H1 (cell line): ENCODE data around the gene LRRC2. TPM values are rescaled to one million over a fixed set of nuclear protein-coding genes. Genes with fewer than 3 reads are reported as not detected.

Experiments used
- CTCF ChIA-PET: fragments of 300-600 bp; sonication (Branson Sonifier 250); formaldehyde crosslinking; loops from one replicate; lab custom pipeline; 2021; ENCODE audit not compliant: partially characterized antibody; lab: Charles Lee
- POLR2A ChIA-PET: fragments of 300-600 bp; sonication (Branson Sonifier 250); formaldehyde crosslinking; loops from one replicate; lab custom pipeline; 2021; ENCODE audit warnings: inconsistent platforms; ENCODE audit not compliant: partially characterized antibody; lab: Charles Lee
- DNase-seq, 2 experiments: peaks; one replicate each; pipeline versions ENCODE4 v3.0.0 to v3.0.0-alpha.2; 2010 to 2022; ENCODE audit warnings: low spot score in 2 of 2, low read depth in 1 of 2, mixed read lengths in 1 of 2
- FAIRE-seq: peaks from 2 replicates; lab custom pipeline; 2011; peaks lifted over from hg19 to GRCh38; lab: Jason Lieb, UNC
- H2AFZ ChIP-seq: 2 replicates; pipeline ENCODE4 v1.8.1; 2012; ENCODE audit warnings: low read length, inconsistent platforms
- H2AK5ac ChIP-seq: 2 replicates; pipeline ENCODE4 v1.6.1; 2013; ENCODE audit warnings: low read depth, low read length
- H2BK120ac ChIP-seq: replicated peaks from 2 replicates; pipeline ENCODE3; 2013; ENCODE audit warnings: low read depth, low read length, inconsistent platforms
- H2BK12ac ChIP-seq: 2 replicates; pipeline ENCODE4 v1.6.1; 2013; ENCODE audit warnings: low read depth, low read length
- H2BK15ac ChIP-seq: 2 replicates; pipeline ENCODE4 v1.6.1; 2013; ENCODE audit warnings: low read length
- H2BK20ac ChIP-seq: 2 replicates; pipeline ENCODE4 v1.6.1; 2013; ENCODE audit warnings: low read length
- H2BK5ac ChIP-seq: 2 replicates; pipeline ENCODE4 v1.6.1; 2013; ENCODE audit warnings: low read depth, low read length
- H3K14ac ChIP-seq: 2 replicates; pipeline ENCODE4 v1.6.1; 2013; ENCODE audit warnings: inconsistent platforms; ENCODE audit not compliant: insufficient read length
- H3K18ac ChIP-seq: 2 replicates; pipeline ENCODE4 v1.6.1; 2013; ENCODE audit warnings: low read length; ENCODE audit errors: extremely low read depth
- H3K23ac ChIP-seq: 2 replicates; pipeline ENCODE4 v1.6.1; 2013; ENCODE audit warnings: inconsistent platforms; ENCODE audit not compliant: insufficient read length
- H3K23me2 ChIP-seq: 2 replicates; pipeline ENCODE4 v1.6.1; 2013; ENCODE audit warnings: low read depth, low read length
- H3K27ac ChIP-seq: 2 replicates; pipeline ENCODE4 v1.6.1; 2011; ENCODE audit warnings: low read depth, low read length, inconsistent platforms
- H3K27me3 ChIP-seq, 4 experiments: replicated peaks in 1 of 4; 1 replicate in 1 of 4; 2 replicates in 3 of 4; pipeline versions ENCODE4 v1.6.1 to v1.8.1; 2011 to 2013; ENCODE audit warnings: low read length in 3 of 4, mild to moderate bottlenecking in 3 of 4, inconsistent platforms in 2 of 4, mixed read lengths in 2 of 4, moderate library complexity in 1 of 4; ENCODE audit not compliant: control insufficient read depth in 3 of 4, insufficient read depth in 3 of 4; ENCODE audit errors: extremely low read depth in 1 of 4
- H3K36me3 ChIP-seq, 4 experiments: 2 replicates each; pipeline versions ENCODE4 v1.6.1 to v1.8.1; 2011 to 2013; ENCODE audit warnings: mild to moderate bottlenecking in 4 of 4, low read length in 3 of 4, moderate library complexity in 2 of 4, control low read depth in 1 of 4, inconsistent platforms in 1 of 4; ENCODE audit not compliant: insufficient read depth in 4 of 4, control insufficient read depth in 2 of 4
- H3K4ac ChIP-seq: replicated peaks from 2 replicates; pipeline ENCODE3; 2013; ENCODE audit warnings: low read length, low read depth, mixed read lengths, inconsistent platforms; ENCODE audit not compliant: insufficient read length
- H3K4me1 ChIP-seq, 4 experiments: replicated peaks in 1 of 4; 1 replicate in 1 of 4; 2 replicates in 3 of 4; pipeline versions ENCODE4 v1.6.1 to v1.8.1; 2011 to 2013; ENCODE audit warnings: low read length in 3 of 4, inconsistent platforms in 2 of 4, mixed read lengths in 1 of 4; ENCODE audit not compliant: insufficient read depth in 4 of 4, control insufficient read depth in 3 of 4
- H3K4me2 ChIP-seq, 2 experiments: 2 replicates each; pipeline versions ENCODE4 v1.6.1 to v1.8.1; 2011 to 2013; ENCODE audit warnings: low read depth in 2 of 2, low read length in 2 of 2, control low read depth in 1 of 2, inconsistent platforms in 1 of 2, mild to moderate bottlenecking in 1 of 2; ENCODE audit not compliant: insufficient read depth in 1 of 2
- H3K4me3 ChIP-seq, 4 experiments: fragments of 200-600, 300-600 bp in 1 of 4; sonication (generic), shearing (Covaris generic), sonication (Bioruptor Twin) in 1 of 4; 2 replicates each; pipeline versions ENCODE4 v1.5.1 to v1.8.1; 2011 to 2016; ENCODE audit warnings: low read length in 4 of 4, low read depth in 3 of 4, control low read depth in 2 of 4, inconsistent platforms in 2 of 4, mild to moderate bottlenecking in 2 of 4, mixed read lengths in 1 of 4, moderate library complexity in 1 of 4; ENCODE audit not compliant: insufficient read depth in 2 of 4; ENCODE audit errors: extremely low read depth in 1 of 4
- H3K56ac ChIP-seq: replicated peaks from 2 replicates; pipeline ENCODE3; 2013; ENCODE audit warnings: low read depth, mild to moderate bottlenecking, mixed read lengths, low read length, inconsistent platforms; ENCODE audit not compliant: insufficient read length
- H3K79me1 ChIP-seq: 2 replicates; pipeline ENCODE4 v1.6.1; 2013; ENCODE audit warnings: low read depth, low read length, control low read depth
- H3K79me2 ChIP-seq, 2 experiments: 2 replicates each; pipeline versions ENCODE4 v1.6.1 to v1.8.1; 2012 to 2013; ENCODE audit warnings: low read length in 2 of 2, mild to moderate bottlenecking in 2 of 2, inconsistent platforms in 1 of 2; ENCODE audit not compliant: insufficient read depth in 2 of 2, control insufficient read depth in 1 of 2
- H3K9ac ChIP-seq, 4 experiments: replicated peaks in 1 of 4; 1 replicate in 1 of 4; 2 replicates in 3 of 4; pipeline versions ENCODE4 v1.6.1 to v1.8.1; 2011 to 2013; ENCODE audit warnings: low read depth in 3 of 4, low read length in 3 of 4, control low read depth in 2 of 4, mild to moderate bottlenecking in 2 of 4, moderate library complexity in 2 of 4, inconsistent platforms in 1 of 4; ENCODE audit errors: extremely low read depth in 1 of 4
- H3K9me3 ChIP-seq, 2 experiments: 2 replicates each; pipeline versions ENCODE4 v1.6.1 to v1.8.1; 2012 to 2013; ENCODE audit warnings: mild to moderate bottlenecking in 2 of 2, moderate library complexity in 2 of 2, control low read depth in 1 of 2, inconsistent platforms in 1 of 2, low read depth in 1 of 2, low read length in 1 of 2, mixed read lengths in 1 of 2; ENCODE audit not compliant: insufficient read depth in 2 of 2
- H4K20me1 ChIP-seq, 2 experiments: replicated peaks in 1 of 2; 2 replicates each; pipeline versions ENCODE3 to v1.8.1; 2011 to 2013; ENCODE audit warnings: inconsistent platforms in 2 of 2, low read length in 2 of 2, mild to moderate bottlenecking in 1 of 2; ENCODE audit not compliant: insufficient read depth in 2 of 2, control insufficient read depth in 1 of 2
- H4K5ac ChIP-seq: 2 replicates; pipeline ENCODE4 v1.6.1; 2013; ENCODE audit warnings: low read length, low read depth, mixed read lengths, inconsistent platforms; ENCODE audit not compliant: insufficient read length
- H4K8ac ChIP-seq: 2 replicates; pipeline ENCODE4 v1.8.0; 2013; ENCODE audit warnings: mild to moderate bottlenecking, moderate library complexity, low read length, inconsistent platforms; ENCODE audit not compliant: insufficient read depth; ENCODE audit errors: extremely low read depth
- H4K91ac ChIP-seq: replicated peaks from 2 replicates; pipeline ENCODE3; 2013; ENCODE audit warnings: low read length, mixed read lengths, inconsistent platforms; ENCODE audit not compliant: insufficient read length
- CHD1 ChIP-seq: IDR thresholded peaks from 2 replicates; pipeline ENCODE4 v1.6.1; 2012; ENCODE audit warnings: low read depth, low read length, improper control_type of control experiment
- GABPA ChIP-seq: IDR thresholded peaks from 2 replicates; pipeline ENCODE4 v1.6.1; 2011; ENCODE audit warnings: mild to moderate bottlenecking, low read length, moderate library complexity, borderline replicate concordance; ENCODE audit not compliant: insufficient read depth
- NRF1 ChIP-seq: IDR thresholded peaks from 2 replicates; pipeline ENCODE4 v1.6.1; 2011; ENCODE audit warnings: mild to moderate bottlenecking, low read depth, low read length, improper control_type of control experiment
- POU5F1 ChIP-seq: IDR thresholded peaks from 2 replicates; pipeline ENCODE4 v1.6.1; 2011; ENCODE audit warnings: low read depth, mild to moderate bottlenecking, low read length, moderate library complexity
- SIN3A ChIP-seq, 2 experiments: IDR thresholded peaks in 1 of 2; conservative IDR thresholded peaks in 1 of 2; 2 replicates each; pipeline ENCODE4 v1.6.1; 2011 to 2012; ENCODE audit warnings: low read length in 2 of 2, improper control_type of control experiment in 1 of 2, low read depth in 1 of 2, mild to moderate bottlenecking in 1 of 2
- SUZ12 ChIP-seq: fragments of 200-600 bp; sonication (generic); IDR thresholded peaks from 2 replicates; pipeline ENCODE4 v1.6.1; 2012; ENCODE audit warnings: mild to moderate bottlenecking, inconsistent platforms, low read length, moderate library complexity, mixed read lengths
- TAF1 ChIP-seq: IDR thresholded peaks from 2 replicates; pipeline ENCODE4 v1.6.1; 2011; ENCODE audit warnings: mild to moderate bottlenecking, low read depth, low read length
- WGBS, 2 experiments: shearing (Covaris generic) in 1 of 2; methylation state at CpG; one replicate each; pipeline versions ENCODE4 v1.1.6 to v1.1.7; 2013 to 2015; ENCODE audit warnings: low lambda C conversion rate in 2 of 2, mixed read lengths in 2 of 2, inconsistent platforms in 1 of 2, low coverage in 1 of 2, missing lambda C conversion rate in 1 of 2; ENCODE audit not compliant: insufficient replicate concordance in 2 of 2, insufficient coverage in 1 of 2, insufficient read length in 1 of 2; ENCODE audit errors: extremely low coverage in 1 of 2, missing lambda C conversion rate in 1 of 2; 5-methylcytosine and 5-hydroxymethylcytosine counted together
- polyA plus RNA-seq, 7 experiments: library from polyadenylated mRNA; depleted of rRNA in 3 of 7; stranded (reverse) in 5 of 7; unstranded in 2 of 7; fragments of >200 nt in 5 of 7; fragments of 200-250 nt in 2 of 7; gene quantifications; 1 replicate in 5 of 7; 2 replicates in 1 of 7; 4 replicates in 1 of 7; pipeline versions ENCODE4 v1.2.1 to v1.2.3, GENCODE V29; 2011 to 2013; ENCODE audit warnings: missing spikeins in 2 of 7, mixed read lengths in 2 of 7
- total RNA-seq: library from RNA; stranded (reverse); fragmentation: NEBNext Ultra II Directional; extraction: Animal tissue kit (Norgen Biotek cat#: 25700); gene quantifications from 2 replicates; pipeline ENCODE4 v1.2.1, GENCODE V29; 2021
- TF ChIP-seq, protein P1 (sequence below): IDR thresholded peaks from 2 replicates; pipeline ENCODE4 v1.6.1; 2011; ENCODE audit warnings: low read depth, mild to moderate bottlenecking, low read length; ENCODE audit not compliant: insufficient read depth
- TF ChIP-seq, protein P2 (sequence below): IDR thresholded peaks from 2 replicates; pipeline ENCODE4 v1.6.1; 2012; ENCODE audit warnings: inconsistent platforms

LRRC2 gene
- total and polyA plus RNA-seq, 2 of the 8 experiments (the other 6 are each of a cell fraction or from before 2014, with no cell fraction given): 1.4 to 6.4 TPM

DNA sequence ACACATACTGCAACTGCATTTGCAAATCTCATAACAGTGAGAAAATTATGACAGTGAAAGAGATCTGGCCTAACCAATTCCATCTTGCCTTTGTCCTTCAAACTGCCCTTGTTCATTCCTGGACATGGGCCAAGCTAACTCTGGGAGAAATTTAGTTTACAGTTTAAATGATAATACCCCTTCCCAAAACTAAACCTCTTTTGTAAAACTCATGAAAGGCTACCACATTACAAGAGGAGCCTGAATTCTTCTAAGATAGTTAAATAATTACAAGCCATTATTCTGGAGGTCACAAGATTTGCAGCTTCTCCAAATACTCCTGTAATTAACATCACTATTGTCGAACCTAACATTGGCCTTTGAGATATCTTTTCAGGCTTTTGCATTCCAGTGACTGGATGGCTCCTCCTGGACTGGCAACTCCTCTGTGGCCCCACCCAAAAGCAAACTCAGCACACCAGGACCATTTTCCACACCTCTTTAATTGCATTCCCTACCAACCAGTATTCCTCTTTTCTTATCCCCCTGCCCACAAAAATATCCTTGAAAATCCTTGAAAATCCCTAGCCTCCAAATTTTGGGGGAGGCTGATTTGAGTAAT, 37.4 kb upstream of the LRRC2 start:
- Histone ChIP-seq H3K4me1 (peaks cover 10 to 26% (median 15%) of the 10 kb centered on the region in 4 experiments; a peak in 6 of 7 replicates), H3K79me2 (no peaks in the 10 kb centered on the region), H2BK5ac (peak overlapping the region; percentile 22; the same call in 1 of the 2 replicates), H4K91ac (no peak overlapping the region), H4K8ac (no peak overlapping the region), H2BK120ac (no peak overlapping the region), H3K4me2 (no peak overlapping the region), H3K23me2 (no peaks in the 10 kb centered on the region), H2BK12ac (no peak overlapping the region), H3K9me3 (no peaks in the 10 kb centered on the region), H2BK20ac (0 out of 2 replicates have a peak overlapping the region, but pooled peaks have one; percentile 66), H3K27ac (no peak overlapping the region), H3K23ac (no peak overlapping the region), H3K18ac (no peak overlapping the region), H3K9ac (no peak overlapping the region), H2AFZ (no peak overlapping the region)
- FAIRE-seq: peak; percentile 45
- WGBS, 2 experiments: 63% methylated on average over 1 of the region's 1 CpG; no CpG with 5 or more reads in 1 of the 2 experiments
- TF ChIP-seq CHD1 (no peak), SUZ12 (no peak), TAF1 (no peak), POU5F1 (no peak), SIN3A (conservative IDR thresholded peaks at IDR 0.05 in 1 of 2, IDR thresholded peaks at IDR 0.05 in 1 of 2; ENCODE audit: low read depth in 1 of 2, low read length in 2 of 2) (no peak), NRF1 (no peak), GABPA (no peak)
- TF ChIP-seq, protein P1, sequence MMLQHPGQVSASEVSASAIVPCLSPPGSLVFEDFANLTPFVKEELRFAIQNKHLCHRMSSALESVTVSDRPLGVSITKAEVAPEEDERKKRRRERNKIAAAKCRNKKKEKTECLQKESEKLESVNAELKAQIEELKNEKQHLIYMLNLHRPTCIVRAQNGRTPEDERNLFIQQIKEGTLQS: no peak
- TF ChIP-seq, protein P2, sequence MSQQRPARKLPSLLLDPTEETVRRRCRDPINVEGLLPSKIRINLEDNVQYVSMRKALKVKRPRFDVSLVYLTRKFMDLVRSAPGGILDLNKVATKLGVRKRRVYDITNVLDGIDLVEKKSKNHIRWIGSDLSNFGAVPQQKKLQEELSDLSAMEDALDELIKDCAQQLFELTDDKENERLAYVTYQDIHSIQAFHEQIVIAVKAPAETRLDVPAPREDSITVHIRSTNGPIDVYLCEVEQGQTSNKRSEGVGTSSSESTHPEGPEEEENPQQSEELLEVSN: no peak
- TF ChIP-seq, all 59 proteins: peak for 0
- POLR2A ChIA-PET: interaction anchor here (0.7 to 4.4 kb wide), 7 partner anchors 10 to 38 kb away, joined by 3 to 27 read pairs (median 5); a partner anchor contains a TSS
- Histone ChIP-seq H3K14ac (no peak overlapping the region), H3K36me3 (no peaks in the 10 kb centered on the region), H4K5ac (no peak overlapping the region), H3K4me3 (no peak overlapping the region), H3K27me3 (no peaks in the 10 kb centered on the region), H2BK15ac (no peak overlapping the region), H4K20me1 (no peaks in the 10 kb centered on the region), H3K56ac (no peak overlapping the region), H2AK5ac (no peak overlapping the region), H3K4ac (no peak overlapping the region), H3K79me1 (no peaks in the 10 kb centered on the region)
- no peak for DNase-seq
- CTCF ChIA-PET: interaction anchor here (0.9 to 2.4 kb wide), 8 partner anchors 10 to 141 kb away, joined by 3 to 15 read pairs (median 6); partner anchors contain the start of gene RTP3
